ENCODE data around the gene PPP2R1A.
A peak's percentile ranks its signal among the peaks of the same experiment; 100 is the strongest.

The PPP2R1A gene

DNA sequence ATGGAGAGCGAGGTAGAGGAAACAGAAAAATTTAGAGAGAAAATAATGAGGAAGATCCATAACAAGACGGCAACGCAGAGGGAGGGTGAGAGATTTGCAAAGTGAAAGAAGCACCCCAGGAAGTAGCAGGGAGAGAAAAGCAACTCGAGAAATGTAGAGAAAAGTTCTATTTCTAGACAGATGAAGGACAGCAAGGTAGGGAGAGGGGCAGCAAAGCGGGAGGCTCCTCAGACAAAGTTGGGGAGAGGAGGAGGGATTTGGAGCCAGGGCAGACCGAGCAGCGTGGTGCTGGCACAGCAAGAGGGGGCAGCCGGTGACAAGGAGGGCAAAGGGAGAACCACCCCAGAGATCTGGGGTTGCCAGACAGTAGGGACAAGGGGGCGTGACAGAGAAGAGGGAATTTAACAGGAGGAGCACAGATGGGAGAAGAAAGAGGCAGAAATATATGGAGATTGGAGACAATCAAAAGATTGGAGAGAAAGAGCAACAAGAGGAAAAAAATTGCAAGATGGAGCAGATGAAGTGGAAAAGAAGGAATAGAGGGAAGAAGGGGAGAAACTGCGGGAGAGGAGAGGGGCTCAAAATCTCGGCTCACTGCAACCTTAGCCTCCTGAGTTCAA lies 80.5 kb downstream of the PPP2R1A start:
- TF ChIP-seq, protein P1, sequence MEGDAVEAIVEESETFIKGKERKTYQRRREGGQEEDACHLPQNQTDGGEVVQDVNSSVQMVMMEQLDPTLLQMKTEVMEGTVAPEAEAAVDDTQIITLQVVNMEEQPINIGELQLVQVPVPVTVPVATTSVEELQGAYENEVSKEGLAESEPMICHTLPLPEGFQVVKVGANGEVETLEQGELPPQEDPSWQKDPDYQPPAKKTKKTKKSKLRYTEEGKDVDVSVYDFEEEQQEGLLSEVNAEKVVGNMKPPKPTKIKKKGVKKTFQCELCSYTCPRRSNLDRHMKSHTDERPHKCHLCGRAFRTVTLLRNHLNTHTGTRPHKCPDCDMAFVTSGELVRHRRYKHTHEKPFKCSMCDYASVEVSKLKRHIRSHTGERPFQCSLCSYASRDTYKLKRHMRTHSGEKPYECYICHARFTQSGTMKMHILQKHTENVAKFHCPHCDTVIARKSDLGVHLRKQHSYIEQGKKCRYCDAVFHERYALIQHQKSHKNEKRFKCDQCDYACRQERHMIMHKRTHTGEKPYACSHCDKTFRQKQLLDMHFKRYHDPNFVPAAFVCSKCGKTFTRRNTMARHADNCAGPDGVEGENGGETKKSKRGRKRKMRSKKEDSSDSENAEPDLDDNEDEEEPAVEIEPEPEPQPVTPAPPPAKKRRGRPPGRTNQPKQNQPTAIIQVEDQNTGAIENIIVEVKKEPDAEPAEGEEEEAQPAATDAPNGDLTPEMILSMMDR (IDR thresholded peaks at IDR 0.05; ENCODE audit: control insufficient read depth, insufficient read depth, low read depth, low read length, missing control alignments), result no peak
- DNase-seq (ENCODE audit: low read depth), result no peak
- H3K4me3 ChIP-seq (ENCODE audit: control insufficient read depth, low read depth, low read length), result peak overlapping the region; percentile 60

DNA sequence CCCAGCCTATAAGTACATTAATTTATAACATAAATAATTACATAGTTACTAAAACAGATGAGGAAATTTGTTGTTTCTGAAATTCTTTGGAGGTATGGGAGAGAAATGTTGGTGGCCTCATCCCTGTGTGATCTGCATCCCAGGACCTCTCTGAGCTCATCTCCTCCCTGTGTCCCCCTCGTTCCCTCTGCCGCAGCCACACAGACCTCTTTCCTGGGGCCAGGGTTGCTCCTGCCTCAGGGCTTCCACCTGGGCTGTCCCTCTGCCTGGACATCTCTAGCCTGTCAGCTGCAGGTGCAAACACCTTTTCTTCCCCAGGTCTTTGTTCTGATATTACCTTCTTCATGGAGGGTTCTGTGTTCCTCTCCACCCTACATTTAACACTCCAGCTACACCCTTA lies 83.4 kb downstream of the PPP2R1A start:
- TF ChIP-seq, protein P1 (IDR thresholded peaks at IDR 0.05; ENCODE audit: control insufficient read depth, insufficient read depth, low read depth, low read length, missing control alignments), result no peak
- H3K4me3 ChIP-seq (ENCODE audit: control insufficient read depth, low read depth, low read length), result no peak overlapping the region
- no peak for DNase-seq (ENCODE audit: low read depth)

DNA sequence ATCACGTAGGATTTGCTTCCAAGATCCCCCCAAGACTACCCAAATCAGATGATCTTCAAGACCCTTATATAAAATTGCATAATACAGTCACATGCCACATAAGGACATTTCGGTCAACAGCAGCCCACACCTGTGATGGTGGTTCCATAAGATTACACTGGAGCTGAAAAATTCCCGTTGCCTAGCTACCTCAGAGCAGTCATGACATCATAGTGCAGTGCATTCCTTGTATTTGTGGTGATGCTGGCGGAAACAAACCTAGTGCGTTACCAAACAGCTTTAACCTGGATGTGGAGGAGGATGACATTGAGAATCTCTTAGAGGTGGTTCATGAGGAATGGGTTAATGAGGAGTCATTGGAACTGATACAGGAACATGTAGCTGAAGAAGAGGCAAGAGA lies 84.3 kb downstream of the PPP2R1A start:
- no peak overlapping the region for H3K4me3 ChIP-seq (ENCODE audit: control insufficient read depth, low read depth, low read length)
- no peak for DNase-seq (ENCODE audit: low read depth)
- TF ChIP-seq, protein P1 (IDR thresholded peaks at IDR 0.05; ENCODE audit: control insufficient read depth, insufficient read depth, low read depth, low read length, missing control alignments), result no peak

DNA sequence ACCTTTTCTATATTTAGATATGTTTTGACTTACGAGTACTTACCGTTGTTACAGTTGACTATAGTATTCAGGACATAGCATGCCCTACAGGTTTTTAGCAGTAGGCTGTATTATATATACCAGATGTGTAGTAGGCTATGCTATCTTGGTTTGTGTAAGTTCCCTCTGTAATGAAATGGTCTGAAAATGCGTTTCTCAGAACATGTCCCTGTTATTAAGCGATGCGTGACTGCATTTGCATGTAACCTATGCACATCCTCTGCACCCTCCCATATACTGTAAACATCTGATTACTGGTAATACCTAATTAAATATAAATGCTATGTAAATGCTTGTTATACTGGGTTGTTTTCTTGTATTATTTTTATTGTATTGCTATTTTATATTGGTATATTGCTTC lies 86.1 kb downstream of the PPP2R1A start:
- TF ChIP-seq, protein P1 (IDR thresholded peaks at IDR 0.05; ENCODE audit: control insufficient read depth, insufficient read depth, low read depth, low read length, missing control alignments), result no peak
- no peak for DNase-seq (ENCODE audit: low read depth)
- H3K4me3 ChIP-seq (ENCODE audit: control insufficient read depth, low read depth, low read length), result no peak overlapping the region

DNA sequence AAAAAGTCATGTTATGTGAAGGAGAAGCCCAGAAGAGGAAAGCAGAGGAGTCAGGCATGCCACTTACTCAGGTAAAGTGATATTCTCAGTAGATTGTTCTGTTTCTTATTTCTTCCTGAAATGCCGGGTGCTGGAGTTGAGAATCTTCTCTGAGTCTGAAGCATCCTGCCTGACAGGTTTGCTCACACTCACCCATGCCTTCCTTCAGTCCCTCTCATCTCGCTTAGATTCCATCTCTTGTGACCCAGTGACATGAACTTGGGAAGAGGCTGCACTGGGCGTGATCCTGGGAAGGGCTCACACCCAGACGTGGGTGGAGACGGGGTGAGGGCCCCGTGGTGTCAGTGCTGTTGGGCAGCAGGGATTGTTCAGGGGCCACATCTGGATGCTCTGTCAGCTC lies 87.6 kb downstream of the PPP2R1A start:
- DNase-seq (ENCODE audit: low read depth), result no peak
- TF ChIP-seq, protein P1 (IDR thresholded peaks at IDR 0.05; ENCODE audit: control insufficient read depth, insufficient read depth, low read depth, low read length, missing control alignments), result no peak
- H3K4me3 ChIP-seq (ENCODE audit: control insufficient read depth, low read depth, low read length), result no peak overlapping the region

All from AG09309 (cell line).